Measurements from ENCODE around the gene C6orf47.

- TF ChIP-seq CTCF (conservative IDR thresholded peaks at IDR 0.05; ENCODE audit: low read length): no peak
- no peak for TF ChIP-seq EZH2phosphoT487 (IDR thresholded peaks at IDR 0.05; ENCODE audit: borderline replicate concordance, low read depth, low read length)
Measured at GRCh38 chr6:31707701-31708100, 47.1 kb upstream of the C6orf47 start.

All from OCI-LY7 (cell line).